Hepatocyte (in vitro differentiated cells): ENCODE measurements around the gene XXYLT1. TPM values are rescaled to one million over a fixed set of nuclear protein-coding genes. Genes with fewer than 3 reads are reported as not detected.

Source experiments
- DNase-seq: peaks from one replicate; pipeline ENCODE4 v3.0.0-alpha.2; 2016; ENCODE audit warnings: low spot score
- H2AFZ ChIP-seq: fragments of 200-600 bp; sonication (generic); 2 replicates; pipeline ENCODE4 v1.6.0; 2016; ENCODE audit warnings: antibody characterized with exemption, mild to moderate bottlenecking
- H3K27ac ChIP-seq: fragments of 200-600 bp; sonication (generic); 2 replicates; pipeline ENCODE4 v1.5.1; 2016; ENCODE audit warnings: mild to moderate bottlenecking
- H3K27me3 ChIP-seq: fragments of 200-600 bp; sonication (generic); 2 replicates; pipeline ENCODE4 v1.6.1; 2016
- H3K36me3 ChIP-seq: fragments of 200-600 bp; sonication (generic); replicated peaks from 2 replicates; pipeline ENCODE4 v1.5.1; 2016; ENCODE audit warnings: low read depth; ENCODE audit not compliant: insufficient read depth
- H3K4me1 ChIP-seq: fragments of 200-600 bp; sonication (generic); 2 replicates; pipeline ENCODE4 v1.5.1; 2016; ENCODE audit warnings: mild to moderate bottlenecking, moderate library complexity; ENCODE audit not compliant: insufficient read depth
- H3K4me2 ChIP-seq: fragments of 200-600 bp; sonication (generic); 2 replicates; pipeline ENCODE4 v1.6.0; 2016
- H3K4me3 ChIP-seq: fragments of 200-600 bp; sonication (generic); 2 replicates; pipeline ENCODE4 v1.5.1; 2016; ENCODE audit warnings: mild to moderate bottlenecking
- H3K79me2 ChIP-seq: fragments of 200-600 bp; sonication (generic); 2 replicates; pipeline ENCODE4 v1.6.0; 2017; ENCODE audit warnings: mild to moderate bottlenecking
- H3K9me2 ChIP-seq: fragments of 200-600 bp; sonication (generic); replicated peaks from 2 replicates; pipeline ENCODE4 v1.6.0; 2017; ENCODE audit warnings: mild to moderate bottlenecking; ENCODE audit not compliant: insufficient read depth
- H3K9me3 ChIP-seq: fragments of 200-600 bp; sonication (generic); 2 replicates; pipeline ENCODE4 v1.5.1; 2016; ENCODE audit warnings: low read depth, mild to moderate bottlenecking
- H4K20me1 ChIP-seq: fragments of 200-600 bp; sonication (generic); 2 replicates; pipeline ENCODE4 v1.6.0; 2016; ENCODE audit warnings: mild to moderate bottlenecking; ENCODE audit not compliant: insufficient read depth, poor library complexity, severe bottlenecking
- CTCF ChIP-seq: fragments of 200-600 bp; sonication (generic); IDR thresholded peaks from 2 replicates; pipeline ENCODE4 v1.5.1; 2016; ENCODE audit warnings: antibody characterized with exemption, mild to moderate bottlenecking; ENCODE audit not compliant: poor library complexity
- EZH2 ChIP-seq: fragments of 200-600 bp; sonication (generic); IDR thresholded peaks from 2 replicates; pipeline ENCODE4 v1.6.1; 2016; ENCODE audit warnings: antibody characterized with exemption, mild to moderate bottlenecking, borderline replicate concordance
- EZH2phosphoT487 ChIP-seq: fragments of 200-600 bp; sonication (generic); IDR thresholded peaks from one replicate; pipeline ENCODE4 v1.6.1; 2018; ENCODE audit warnings: antibody characterized with exemption, mild to moderate bottlenecking, low read depth, moderate library complexity; ENCODE audit not compliant: unreplicated experiment, severe bottlenecking
- WGBS: methylation state at CpG from one replicate; pipeline ENCODE4 v1.1.6; 2016; ENCODE audit warnings: low lambda C conversion rate; ENCODE audit errors: missing lambda C conversion rate; 5-methylcytosine and 5-hydroxymethylcytosine counted together
- polyA plus RNA-seq: library from polyadenylated mRNA; unstranded; fragments of >200 nt; fragmentation: Nextera tagmentation; extraction: Ambion mirVana; gene quantifications from 2 replicates; pipeline ENCODE4 v1.2.1, GENCODE V29; 2016
- total RNA-seq: library from RNA; depleted of rRNA; stranded (reverse); fragments of >200 nt; gene quantifications from 2 replicates; pipeline ENCODE4 v1.2.3, GENCODE V29; 2014

The XXYLT1 gene
- total and polyA plus RNA-seq, 2 experiments from 2014 or later = 20.9 to 25.6 TPM

- Histone ChIP-seq H3K4me2 (no peak overlapping the region), H2AFZ (no peak overlapping the region), H3K79me2 (no peaks in the 10 kb centered on the region), H3K9me3 (no peaks in the 10 kb centered on the region), H4K20me1 (no peaks in the 10 kb centered on the region), H3K27ac (no peak overlapping the region), H3K4me3 (no peak overlapping the region), H3K4me1 (peaks cover 20% of the 10 kb centered on the region), H3K36me3 (no peaks in the 10 kb centered on the region), H3K9me2 (no peaks in the 10 kb centered on the region), H3K27me3 (no peaks in the 10 kb centered on the region)
- no peak for TF ChIP-seq EZH2phosphoT487
- TF ChIP-seq EZH2 = no peak
- TF ChIP-seq CTCF = no peak
- WGBS = 83% methylated on average over 6 of the region's 6 CpGs
- DNase-seq = no peak
Observed at GRCh38 chr3:195164573-195165264, 106.2 kb downstream of the XXYLT1 start.

- Histone ChIP-seq H3K4me3 (no peak overlapping the region), H3K36me3 (no peaks in the 10 kb centered on the region), H3K9me2 (no peaks in the 10 kb centered on the region), H3K9me3 (no peaks in the 10 kb centered on the region), H3K4me1 (peaks cover 28% of the 10 kb centered on the region), H3K27ac (no peak overlapping the region), H4K20me1 (no peaks in the 10 kb centered on the region), H3K4me2 (no peak overlapping the region), H2AFZ (no peak overlapping the region), H3K27me3 (no peaks in the 10 kb centered on the region), H3K79me2 (no peaks in the 10 kb centered on the region)
- DNase-seq = no peak
- TF ChIP-seq CTCF (no peak), EZH2phosphoT487 (no peak), EZH2 (no peak)
- WGBS = 94% methylated on average over 7 of the region's 7 CpGs
Observed at GRCh38 chr3:195163719-195164572, 107.0 kb downstream of the XXYLT1 start.

GRCh38 chr3:195162816-195163215, 108.1 kb downstream of the XXYLT1 start:
- Histone ChIP-seq H3K4me2 (no peak overlapping the region), H3K9me3 (no peaks in the 10 kb centered on the region), H3K9me2 (no peaks in the 10 kb centered on the region), H3K4me1 (peaks cover 29% of the 10 kb centered on the region), H3K36me3 (no peaks in the 10 kb centered on the region), H3K4me3 (no peak overlapping the region), H3K27ac (no peak overlapping the region), H2AFZ (no peak overlapping the region), H3K79me2 (peaks cover 5% of the 10 kb centered on the region), H3K27me3 (no peaks in the 10 kb centered on the region), H4K20me1 (no peaks in the 10 kb centered on the region)
- WGBS = 88% methylated on average over 5 of the region's 5 CpGs
- TF ChIP-seq CTCF = no peak
- no peak for TF ChIP-seq EZH2phosphoT487
- TF ChIP-seq EZH2 = no peak
- DNase-seq = no peak
